SK-N-SH treated with all-trans-retinoic acid at 6 μM for 48 hours (cell line): ENCODE data around the gene IQSEC3.

Experiments used
- ATAC-seq: fragments of 200-7000 bp; cut with Tn5 transposase; 3 replicates; pipeline ENCODE4 v1.9.1; 2020; ENCODE audit warnings: mild to moderate bottlenecking, moderate library complexity
- ARNTL ChIP-seq: fragments of 450-650 bp; formaldehyde crosslinking; IDR thresholded peaks from 2 replicates; pipeline ENCODE4 v1.5.0; 2020; ENCODE audit warnings: low read depth, mild to moderate bottlenecking, moderate library complexity, borderline replicate concordance
- BACH2 ChIP-seq: fragments of 250-450 bp; sonication (Bioruptor Pico); IDR thresholded peaks from 2 replicates; pipeline ENCODE4 v1.9.0; 2021; ENCODE audit warnings: mild to moderate bottlenecking, borderline replicate concordance
- CSDC2 ChIP-seq: fragments of 250-450 bp; sonication (Bioruptor Pico); IDR thresholded peaks from 2 replicates; pipeline ENCODE4 v1.5.0; 2020; ENCODE audit warnings: mild to moderate bottlenecking, moderate library complexity
- ESRRG ChIP-seq: fragments of 250-450 bp; sonication (Bioruptor Pico); IDR thresholded peaks from 2 replicates; pipeline ENCODE4 v1.6.1; 2021; ENCODE audit warnings: mild to moderate bottlenecking
- GLIS3 ChIP-seq: fragments of 250-450 bp; sonication (Bioruptor Pico); IDR thresholded peaks from 2 replicates; pipeline ENCODE4 v1.5.0; 2020; ENCODE audit warnings: mild to moderate bottlenecking, moderate library complexity
- ISL1 ChIP-seq: fragments of 250-450 bp; sonication (Bioruptor Pico); IDR thresholded peaks from 2 replicates; pipeline ENCODE4 v2.1.2; 2022; ENCODE audit warnings: mild to moderate bottlenecking, moderate library complexity
- PPARA ChIP-seq: fragments of 250-450 bp; sonication (Bioruptor Pico); IDR thresholded peaks from 2 replicates; pipeline ENCODE4 v1.5.0; 2020; ENCODE audit warnings: mild to moderate bottlenecking, borderline replicate concordance
- SNAI2 ChIP-seq: fragments of 250-450 bp; sonication (Bioruptor Pico); IDR thresholded peaks from 2 replicates; pipeline ENCODE4 v1.5.0; 2020; ENCODE audit warnings: mild to moderate bottlenecking, moderate library complexity
- TCF4 ChIP-seq: fragments of 250-450 bp; sonication (Bioruptor Pico); IDR thresholded peaks from 2 replicates; pipeline ENCODE4 v1.8.0; 2021; ENCODE audit warnings: mild to moderate bottlenecking, moderate library complexity, borderline replicate concordance
- TOX ChIP-seq: fragments of 250-450 bp; sonication (Bioruptor Pico); IDR thresholded peaks from 2 replicates; pipeline ENCODE4 v1.8.0; 2021; ENCODE audit warnings: mild to moderate bottlenecking, moderate library complexity, borderline replicate concordance
- ZC3H10 ChIP-seq: fragments of 250-450 bp; sonication (Bioruptor Pico); IDR thresholded peaks from 2 replicates; pipeline ENCODE4 v1.5.1; 2021; ENCODE audit warnings: mild to moderate bottlenecking, moderate library complexity
- ZFP3 ChIP-seq: fragments of 250-450 bp; sonication (Bioruptor Pico); IDR thresholded peaks from 2 replicates; pipeline ENCODE4 v1.5.0; 2020; ENCODE audit warnings: mild to moderate bottlenecking, moderate library complexity
- ZFP30 ChIP-seq: fragments of 450-650 bp; formaldehyde crosslinking; IDR thresholded peaks from 2 replicates; pipeline ENCODE4 v1.5.0; 2022; ENCODE audit warnings: mild to moderate bottlenecking, moderate library complexity
- ZNF565 ChIP-seq: fragments of 450-650 bp; formaldehyde crosslinking; conservative IDR thresholded peaks from 2 replicates; pipeline ENCODE4 v1.5.0; 2020; ENCODE audit warnings: low read depth, mild to moderate bottlenecking, moderate library complexity
- ZNF70 ChIP-seq: fragments of 450-650 bp; formaldehyde crosslinking; IDR thresholded peaks from 2 replicates; pipeline ENCODE4 v1.5.0; 2020; ENCODE audit warnings: mild to moderate bottlenecking, moderate library complexity
- ZNF8 ChIP-seq: fragments of 450-650 bp; formaldehyde crosslinking; IDR thresholded peaks from 2 replicates; pipeline ENCODE4 v1.5.0; 2020; ENCODE audit warnings: mild to moderate bottlenecking, moderate library complexity
- TF ChIP-seq, protein P1 (sequence below): fragments of 250-450 bp; sonication (Bioruptor Pico); IDR thresholded peaks from 2 replicates; pipeline ENCODE4 v1.5.0; 2020; ENCODE audit warnings: mild to moderate bottlenecking, moderate library complexity
- TF ChIP-seq, protein P2 (sequence below): fragments of 250-450 bp; sonication (Bioruptor Pico); IDR thresholded peaks from 2 replicates; pipeline ENCODE4 v1.8.0; 2020; ENCODE audit warnings: mild to moderate bottlenecking, moderate library complexity, borderline replicate concordance
- TF ChIP-seq, protein P3 (sequence below): fragments of 250-450 bp; sonication (Bioruptor Pico); IDR thresholded peaks from 2 replicates; pipeline ENCODE4 v1.5.1; 2020; ENCODE audit warnings: low read depth, mild to moderate bottlenecking, moderate library complexity
- TF ChIP-seq, protein P4 (sequence below): fragments of 250-450 bp; sonication (Bioruptor Pico); IDR thresholded peaks from 2 replicates; pipeline ENCODE4 v1.5.1; 2021; ENCODE audit warnings: mild to moderate bottlenecking, moderate library complexity

IQSEC3 gene

DNA sequence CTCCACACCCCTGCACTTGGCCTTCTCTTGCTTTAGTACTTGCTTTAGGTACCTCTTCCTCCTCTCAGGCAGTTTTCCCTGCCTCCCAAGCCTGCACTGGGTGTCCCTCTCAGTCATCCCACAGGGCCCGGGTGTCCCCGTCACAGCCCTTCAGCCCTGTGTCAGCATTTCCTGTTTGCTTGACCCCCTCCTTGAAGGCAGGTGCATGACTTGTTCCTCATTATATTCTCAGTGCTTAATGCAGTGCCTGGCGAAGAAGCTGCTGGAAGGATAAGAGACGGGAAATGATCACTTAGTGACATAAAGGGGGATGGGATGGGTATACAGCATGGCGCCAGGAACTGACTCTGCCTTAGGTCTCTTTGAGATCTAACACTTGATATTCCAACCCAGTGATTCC, 61.5 kb downstream of the IQSEC3 start:
- TF ChIP-seq, protein P1, sequence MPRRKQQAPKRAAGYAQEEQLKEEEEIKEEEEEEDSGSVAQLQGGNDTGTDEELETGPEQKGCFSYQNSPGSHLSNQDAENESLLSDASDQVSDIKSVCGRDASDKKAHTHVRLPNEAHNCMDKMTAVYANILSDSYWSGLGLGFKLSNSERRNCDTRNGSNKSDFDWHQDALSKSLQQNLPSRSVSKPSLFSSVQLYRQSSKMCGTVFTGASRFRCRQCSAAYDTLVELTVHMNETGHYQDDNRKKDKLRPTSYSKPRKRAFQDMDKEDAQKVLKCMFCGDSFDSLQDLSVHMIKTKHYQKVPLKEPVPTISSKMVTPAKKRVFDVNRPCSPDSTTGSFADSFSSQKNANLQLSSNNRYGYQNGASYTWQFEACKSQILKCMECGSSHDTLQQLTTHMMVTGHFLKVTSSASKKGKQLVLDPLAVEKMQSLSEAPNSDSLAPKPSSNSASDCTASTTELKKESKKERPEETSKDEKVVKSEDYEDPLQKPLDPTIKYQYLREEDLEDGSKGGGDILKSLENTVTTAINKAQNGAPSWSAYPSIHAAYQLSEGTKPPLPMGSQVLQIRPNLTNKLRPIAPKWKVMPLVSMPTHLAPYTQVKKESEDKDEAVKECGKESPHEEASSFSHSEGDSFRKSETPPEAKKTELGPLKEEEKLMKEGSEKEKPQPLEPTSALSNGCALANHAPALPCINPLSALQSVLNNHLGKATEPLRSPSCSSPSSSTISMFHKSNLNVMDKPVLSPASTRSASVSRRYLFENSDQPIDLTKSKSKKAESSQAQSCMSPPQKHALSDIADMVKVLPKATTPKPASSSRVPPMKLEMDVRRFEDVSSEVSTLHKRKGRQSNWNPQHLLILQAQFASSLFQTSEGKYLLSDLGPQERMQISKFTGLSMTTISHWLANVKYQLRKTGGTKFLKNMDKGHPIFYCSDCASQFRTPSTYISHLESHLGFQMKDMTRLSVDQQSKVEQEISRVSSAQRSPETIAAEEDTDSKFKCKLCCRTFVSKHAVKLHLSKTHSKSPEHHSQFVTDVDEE (CRISPR knock-in tag): no peak
- no peak for TF ChIP-seq GLIS3 (CRISPR knock-in tag)
- TF ChIP-seq, protein P2, sequence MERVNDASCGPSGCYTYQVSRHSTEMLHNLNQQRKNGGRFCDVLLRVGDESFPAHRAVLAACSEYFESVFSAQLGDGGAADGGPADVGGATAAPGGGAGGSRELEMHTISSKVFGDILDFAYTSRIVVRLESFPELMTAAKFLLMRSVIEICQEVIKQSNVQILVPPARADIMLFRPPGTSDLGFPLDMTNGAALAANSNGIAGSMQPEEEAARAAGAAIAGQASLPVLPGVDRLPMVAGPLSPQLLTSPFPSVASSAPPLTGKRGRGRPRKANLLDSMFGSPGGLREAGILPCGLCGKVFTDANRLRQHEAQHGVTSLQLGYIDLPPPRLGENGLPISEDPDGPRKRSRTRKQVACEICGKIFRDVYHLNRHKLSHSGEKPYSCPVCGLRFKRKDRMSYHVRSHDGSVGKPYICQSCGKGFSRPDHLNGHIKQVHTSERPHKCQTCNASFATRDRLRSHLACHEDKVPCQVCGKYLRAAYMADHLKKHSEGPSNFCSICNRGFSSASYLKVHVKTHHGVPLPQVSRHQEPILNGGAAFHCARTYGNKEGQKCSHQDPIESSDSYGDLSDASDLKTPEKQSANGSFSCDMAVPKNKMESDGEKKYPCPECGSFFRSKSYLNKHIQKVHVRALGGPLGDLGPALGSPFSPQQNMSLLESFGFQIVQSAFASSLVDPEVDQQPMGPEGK (CRISPR knock-in tag): no peak
- TF ChIP-seq SNAI2 (CRISPR knock-in tag): no peak
- no peak for TF ChIP-seq ZC3H10 (CRISPR knock-in tag)
- TF ChIP-seq TOX: no peak
- ATAC-seq: no peak

DNA sequence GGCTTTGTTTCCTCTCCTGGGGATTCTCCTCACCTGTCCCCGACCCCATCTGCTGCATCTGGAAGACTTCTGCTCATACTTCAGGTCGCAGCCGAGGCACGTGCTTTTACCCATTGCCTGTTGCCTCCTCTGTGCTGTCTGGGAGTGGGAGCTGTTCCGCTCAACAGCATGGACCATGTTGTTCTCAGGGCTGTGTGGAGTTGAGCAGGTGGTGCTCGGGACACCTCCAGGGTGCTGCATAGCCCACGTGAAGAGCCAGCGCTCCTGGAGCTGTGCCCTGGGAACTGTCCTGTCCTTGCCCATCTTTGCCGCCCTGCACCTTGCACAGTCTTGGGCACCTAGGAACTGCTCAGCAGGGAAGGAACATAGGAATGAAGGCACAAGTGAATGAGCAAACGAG, 62.4 kb downstream of the IQSEC3 start:
- TF ChIP-seq TCF4 (no peak), CSDC2 (no peak)
- TF ChIP-seq, protein P2 (CRISPR knock-in tag): no peak
- TF ChIP-seq, all 23 proteins: peak for 0
- no peak for ATAC-seq

DNA sequence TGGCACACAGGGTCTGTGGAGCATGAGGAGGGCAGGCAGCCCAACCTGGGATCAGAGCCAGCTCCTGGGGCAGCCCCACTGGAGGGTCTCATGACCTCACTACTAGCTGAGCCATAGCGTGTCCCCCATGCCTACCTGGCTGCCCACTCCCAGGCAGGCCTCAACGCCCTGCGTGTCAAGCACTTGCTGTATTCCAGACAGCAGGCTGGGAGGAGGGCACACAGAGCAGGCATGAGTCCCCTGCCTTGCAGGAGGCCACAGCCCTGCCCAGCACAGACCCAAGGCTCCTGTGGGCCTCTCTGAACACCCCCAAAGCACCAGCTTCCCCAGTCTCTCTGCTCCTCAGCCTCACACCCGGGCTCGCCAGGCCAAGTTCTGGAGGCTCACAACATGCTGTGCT, 64.0 kb downstream of the IQSEC3 start:
- TF ChIP-seq TCF4 (no peak), ZNF70 (no peak), ZC3H10 (CRISPR knock-in tag) (no peak), GLIS3 (CRISPR knock-in tag) (no peak), ARNTL (CRISPR knock-in tag) (no peak), ISL1 (CRISPR knock-in tag) (no peak)
- TF ChIP-seq, protein P2 (CRISPR knock-in tag): no peak
- no peak for ATAC-seq

DNA sequence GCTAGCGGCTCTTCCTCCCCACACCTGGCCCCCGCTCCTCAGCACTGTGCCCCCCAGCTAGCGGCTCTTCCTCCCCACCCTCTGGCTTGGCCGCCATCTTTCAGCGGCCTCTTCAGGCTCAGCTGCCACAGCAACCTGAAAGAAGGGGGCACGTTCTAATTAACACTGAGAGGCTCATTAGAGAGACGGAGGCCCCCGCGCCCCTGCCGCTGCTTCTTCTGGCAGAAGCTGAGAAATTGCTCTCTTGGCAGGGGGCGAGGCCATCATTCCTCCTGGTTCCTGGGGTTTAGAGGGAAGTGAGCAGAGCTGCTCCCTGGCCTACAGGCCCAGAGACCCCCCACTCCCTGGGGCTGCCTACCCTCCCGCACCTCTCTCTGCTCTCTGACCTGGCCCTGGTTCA, 64.4 kb downstream of the IQSEC3 start:
- TF ChIP-seq PPARA (CRISPR knock-in tag): no peak
- TF ChIP-seq ZFP30 (CRISPR knock-in tag): no peak
- TF ChIP-seq, protein P3, sequence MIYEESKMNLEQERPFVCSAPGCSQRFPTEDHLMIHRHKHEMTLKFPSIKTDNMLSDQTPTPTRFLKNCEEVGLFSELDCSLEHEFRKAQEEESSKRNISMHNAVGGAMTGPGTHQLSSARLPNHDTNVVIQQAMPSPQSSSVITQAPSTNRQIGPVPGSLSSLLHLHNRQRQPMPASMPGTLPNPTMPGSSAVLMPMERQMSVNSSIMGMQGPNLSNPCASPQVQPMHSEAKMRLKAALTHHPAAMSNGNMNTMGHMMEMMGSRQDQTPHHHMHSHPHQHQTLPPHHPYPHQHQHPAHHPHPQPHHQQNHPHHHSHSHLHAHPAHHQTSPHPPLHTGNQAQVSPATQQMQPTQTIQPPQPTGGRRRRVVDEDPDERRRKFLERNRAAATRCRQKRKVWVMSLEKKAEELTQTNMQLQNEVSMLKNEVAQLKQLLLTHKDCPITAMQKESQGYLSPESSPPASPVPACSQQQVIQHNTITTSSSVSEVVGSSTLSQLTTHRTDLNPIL (CRISPR knock-in tag): no peak
- no peak for TF ChIP-seq ZNF8 (CRISPR knock-in tag)
- TF ChIP-seq BACH2: no peak
- TF ChIP-seq ZNF565: no peak
- TF ChIP-seq ZNF70: no peak
- TF ChIP-seq, protein P4, sequence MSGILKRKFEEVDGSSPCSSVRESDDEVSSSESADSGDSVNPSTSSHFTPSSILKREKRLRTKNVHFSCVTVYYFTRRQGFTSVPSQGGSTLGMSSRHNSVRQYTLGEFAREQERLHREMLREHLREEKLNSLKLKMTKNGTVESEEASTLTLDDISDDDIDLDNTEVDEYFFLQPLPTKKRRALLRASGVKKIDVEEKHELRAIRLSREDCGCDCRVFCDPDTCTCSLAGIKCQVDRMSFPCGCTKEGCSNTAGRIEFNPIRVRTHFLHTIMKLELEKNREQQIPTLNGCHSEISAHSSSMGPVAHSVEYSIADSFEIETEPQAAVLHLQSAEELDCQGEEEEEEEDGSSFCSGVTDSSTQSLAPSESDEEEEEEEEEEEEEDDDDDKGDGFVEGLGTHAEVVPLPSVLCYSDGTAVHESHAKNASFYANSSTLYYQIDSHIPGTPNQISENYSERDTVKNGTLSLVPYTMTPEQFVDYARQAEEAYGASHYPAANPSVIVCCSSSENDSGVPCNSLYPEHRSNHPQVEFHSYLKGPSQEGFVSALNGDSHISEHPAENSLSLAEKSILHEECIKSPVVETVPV: no peak
- TF ChIP-seq ESRRG (CRISPR knock-in tag): no peak
- no peak for TF ChIP-seq ZFP3
- no peak for ATAC-seq
